H1 (cell line): ENCODE results near the gene ACOD1. TPM values are rescaled to one million over a fixed set of nuclear protein-coding genes. Genes with fewer than 3 reads are reported as not detected.

Source experiments
- CHD7 ChIP-seq: fragments of 300-600 bp; sonication (generic); IDR thresholded peaks from 2 replicates; pipeline ENCODE4 v1.7.1; 2012; ENCODE audit warnings: low read length, moderate library complexity, mild to moderate bottlenecking, inconsistent platforms; ENCODE audit not compliant: insufficient replicate concordance
- SIN3A ChIP-seq, 2 experiments: IDR thresholded peaks in 1 of 2; conservative IDR thresholded peaks in 1 of 2; 2 replicates each; pipeline ENCODE4 v1.6.1; 2011 to 2012; ENCODE audit warnings: low read length in 2 of 2, improper control_type of control experiment in 1 of 2, low read depth in 1 of 2, mild to moderate bottlenecking in 1 of 2
- polyA plus RNA-seq, 7 experiments: library from polyadenylated mRNA; depleted of rRNA in 3 of 7; stranded (reverse) in 5 of 7; unstranded in 2 of 7; fragments of >200 nt in 5 of 7; fragments of 200-250 nt in 2 of 7; gene quantifications; 1 replicate in 5 of 7; 2 replicates in 1 of 7; 4 replicates in 1 of 7; pipeline versions ENCODE4 v1.2.1 to v1.2.3, GENCODE V29; 2011 to 2013; ENCODE audit warnings: missing spikeins in 2 of 7, mixed read lengths in 2 of 7
- total RNA-seq: library from RNA; stranded (reverse); fragmentation: NEBNext Ultra II Directional; extraction: Animal tissue kit (Norgen Biotek cat#: 25700); gene quantifications from 2 replicates; pipeline ENCODE4 v1.2.1, GENCODE V29; 2021

ACOD1 gene
- total and polyA plus RNA-seq, 2 of the 8 experiments (the other 6 are each of a cell fraction or from before 2014, with no cell fraction given), result not detected

- TF ChIP-seq CHD7 (no peak), SIN3A (conservative IDR thresholded peaks at IDR 0.05 in 1 of 2, IDR thresholded peaks at IDR 0.05 in 1 of 2; ENCODE audit: low read depth in 1 of 2, low read length in 2 of 2) (no peak)
Measured at GRCh38 chr13:76971851-76972829, 23.8 kb downstream of the ACOD1 start (continued).
